CD4-positive, alpha-beta memory T cell (primary cell): ENCODE results near the gene TSHZ2. TPM values are rescaled to one million over a fixed set of nuclear protein-coding genes. Genes with fewer than 3 reads are reported as not detected.

ENCODE experiments used
- CTCF ChIA-PET: fragments of 350-600 bp; sonication (Branson Sonifier 250); formaldehyde crosslinking; loops from one replicate; lab custom pipeline; 2021; ENCODE audit warnings: inconsistent platforms; ENCODE audit not compliant: partially characterized antibody; lab: Charles Lee
- POLR2A ChIA-PET: fragments of 350-600 bp; sonication (Branson Sonifier 250); formaldehyde crosslinking; loops from one replicate; lab custom pipeline; 2021; ENCODE audit not compliant: partially characterized antibody; lab: Charles Lee
- DNase-seq, 5 donors: peaks; one replicate each; pipeline versions ENCODE4 v3.0.0 to v3.0.0-alpha.2; 2020 to 2022; ENCODE audit warnings: mixed read lengths in 1 of 5
- H3K27ac ChIP-seq: one replicate; pipeline ENCODE4 v1.7.0; 2013; ENCODE audit warnings: low read depth, low read length
- H3K27me3 ChIP-seq: 2 replicates; pipeline ENCODE4 v1.7.0; 2013; ENCODE audit warnings: mild to moderate bottlenecking, low read length, moderate library complexity; ENCODE audit not compliant: insufficient read depth
- H3K36me3 ChIP-seq: 2 replicates; pipeline ENCODE4 v1.7.0; 2013; ENCODE audit warnings: mild to moderate bottlenecking, low read length, moderate library complexity; ENCODE audit not compliant: insufficient read depth
- H3K4me1 ChIP-seq: 2 replicates; pipeline ENCODE4 v1.7.0; 2013; ENCODE audit warnings: mild to moderate bottlenecking, low read length, moderate library complexity; ENCODE audit not compliant: insufficient read depth
- H3K4me3 ChIP-seq, 2 donors: one replicate each; pipeline ENCODE4 v1.7.0; 2013; ENCODE audit warnings: low read length in 2 of 2, mild to moderate bottlenecking in 1 of 2
- H3K9me3 ChIP-seq, 2 donors: one replicate each; pipeline ENCODE4 v1.7.0; 2013; ENCODE audit warnings: low read length in 2 of 2, control low read depth in 1 of 2; ENCODE audit not compliant: control insufficient read depth in 1 of 2
- H3K27ac Mint-ChIP-seq, 7 donors: one replicate each; pipeline ENCODE4 v1.8.0; 2020 to 2021; ENCODE audit warnings: mixed read lengths in 7 of 7, mild to moderate bottlenecking in 6 of 7, inconsistent platforms in 3 of 7, moderate library complexity in 3 of 7
- H3K27me3 Mint-ChIP-seq, 2 donors: one replicate each; pipeline ENCODE4 v1.8.0; 2020 to 2021; ENCODE audit warnings: mixed read lengths in 2 of 2
- H3K36me3 Mint-ChIP-seq, 2 donors: one replicate each; pipeline ENCODE4 v1.8.0; 2020 to 2021; ENCODE audit warnings: mixed read lengths in 2 of 2, inconsistent platforms in 1 of 2, mild to moderate bottlenecking in 1 of 2
- H3K4me1 Mint-ChIP-seq, 4 donors: one replicate each; pipeline ENCODE4 v1.8.0; 2020 to 2021; ENCODE audit warnings: mixed read lengths in 4 of 4, mild to moderate bottlenecking in 1 of 4
- H3K4me3 Mint-ChIP-seq, 8 donors: one replicate each; pipeline ENCODE4 v1.8.0; 2020 to 2021; ENCODE audit warnings: mixed read lengths in 8 of 8, mild to moderate bottlenecking in 7 of 8, moderate library complexity in 6 of 8, inconsistent platforms in 3 of 8
- H3K9me3 Mint-ChIP-seq, 8 donors: one replicate each; pipeline ENCODE4 v1.8.0; 2020 to 2021; ENCODE audit warnings: mixed read lengths in 8 of 8, mild to moderate bottlenecking in 5 of 8, inconsistent platforms in 3 of 8, moderate library complexity in 1 of 8
- intact Hi-C: fragments of 100-400 bp; cut with micrococcal nuclease; formaldehyde crosslinking; loops from one replicate; pipeline ENCODE4 v1.15.1; 2023
- polyA plus RNA-seq, 2 donors: library from polyadenylated mRNA; unstranded; fragments of 300-500 nt; fragmentation: Illumina TruSeq; gene quantifications; one replicate each; pipeline ENCODE4 v1.2.3, GENCODE V29; 2021
- total RNA-seq, 2 experiments: library from RNA; stranded (reverse); gene quantifications; one replicate each; pipeline ENCODE4 v1.2.3, GENCODE V29; 2021

TSHZ2 gene
- total and polyA plus RNA-seq, 4 experiments from 2014 or later: 2.3 to 31.8 (median 17.1) TPM

- no peaks in the 10 kb centered on the region for H3K36me3 ChIP-seq
- H3K9me3 Mint-ChIP-seq: no peaks in the 10 kb centered on the region
- no peaks in the 10 kb centered on the region for H3K36me3 Mint-ChIP-seq
- H3K4me3 Mint-ChIP-seq: no peak overlapping the region
- H3K4me1 ChIP-seq: no peaks in the 10 kb centered on the region
- H3K27ac Mint-ChIP-seq: no peak overlapping the region
- no peaks in the 10 kb centered on the region for H3K9me3 ChIP-seq
- DNase-seq: no peak
- intact Hi-C loops: no loop called here
- H3K4me3 ChIP-seq: no peak overlapping the region
- H3K27me3 ChIP-seq: no peaks in the 10 kb centered on the region
- no peak overlapping the region for H3K27ac ChIP-seq
- peaks cover 0 to 11% (median 0%) of the 10 kb centered on the region in 4 donors for H3K4me1 Mint-ChIP-seq
- POLR2A ChIA-PET: no interaction called here
- CTCF ChIA-PET: interaction anchor here (0.7 to 1.0 kb wide), 2 partner anchors 15 to 29 kb away, joined by 3 read pairs; no protein-coding TSS in a partner anchor
- peaks cover 0 to 4% of the 10 kb centered on the region in 2 donors for H3K27me3 Mint-ChIP-seq
These were observed 215.4 kb downstream of the TSHZ2 start for GRCh38 chr20:53187392-53188068.

GRCh38 chr20:53190225-53190624, 218.1 kb downstream of the TSHZ2 start:
- ChIA-PET CTCF (no interaction called here), POLR2A (no interaction called here)
- Histone ChIP-seq H3K9me3 (no peaks in the 10 kb centered on the region), H3K27ac (no peak overlapping the region), H3K4me3 (no peak overlapping the region), H3K27me3 (no peaks in the 10 kb centered on the region), H3K36me3 (no peaks in the 10 kb centered on the region), H3K4me1 (no peaks in the 10 kb centered on the region)
- DNase-seq: no peak
- Mint-ChIP-seq H3K4me3 (no peak overlapping the region), H3K9me3 (no peaks in the 10 kb centered on the region), H3K27ac (no peak overlapping the region), H3K4me1 (peaks cover 0 to 16% (median 0%) of the 10 kb centered on the region in 4 donors), H3K27me3 (peaks cover 0 to 8% of the 10 kb centered on the region in 2 donors), H3K36me3 (no peaks in the 10 kb centered on the region)
- intact Hi-C loops: no loop called here

- Mint-ChIP-seq H3K4me3 (no peak overlapping the region), H3K27ac (no peak overlapping the region), H3K4me1 (peaks cover 0 to 16% (median under 1%) of the 10 kb centered on the region in 4 donors), H3K36me3 (no peaks in the 10 kb centered on the region), H3K9me3 (no peaks in the 10 kb centered on the region), H3K27me3 (peaks cover 0 to 7% of the 10 kb centered on the region in 2 donors)
- Histone ChIP-seq H3K9me3 (no peaks in the 10 kb centered on the region), H3K27me3 (no peaks in the 10 kb centered on the region), H3K4me3 (no peak overlapping the region), H3K4me1 (no peaks in the 10 kb centered on the region), H3K36me3 (no peaks in the 10 kb centered on the region), H3K27ac (no peak overlapping the region)
- ChIA-PET CTCF (no interaction called here), POLR2A (no interaction called here)
- intact Hi-C loops: no loop called here
- no peak for DNase-seq
These were observed 219.8 kb downstream of the TSHZ2 start for GRCh38 chr20:53191957-53192356.

- intact Hi-C loops: no loop called here
- Mint-ChIP-seq H3K4me1 (peaks cover 0 to 10% (median under 1%) of the 10 kb centered on the region in 4 donors), H3K36me3 (peaks cover 0 to 1% of the 10 kb centered on the region in 2 donors), H3K9me3 (no peaks in the 10 kb centered on the region), H3K4me3 (no peak overlapping the region), H3K27me3 (peaks cover 0 to 10% of the 10 kb centered on the region in 2 donors), H3K27ac (peak overlapping the region in 1 of 7 donors; percentile 47)
- DNase-seq: no peak
- H3K9me3 ChIP-seq: no peaks in the 10 kb centered on the region
- no peaks in the 10 kb centered on the region for H3K36me3 ChIP-seq
- H3K27ac ChIP-seq: no peak overlapping the region
- H3K4me3 ChIP-seq: no peak overlapping the region
- no peaks in the 10 kb centered on the region for H3K4me1 ChIP-seq
- CTCF ChIA-PET: no interaction called here
- POLR2A ChIA-PET: no interaction called here
- H3K27me3 ChIP-seq: no peaks in the 10 kb centered on the region
These were observed 222.4 kb downstream of the TSHZ2 start for GRCh38 chr20:53194306-53195290.

- H3K27me3 ChIP-seq: no peaks in the 10 kb centered on the region
- Mint-ChIP-seq H3K4me1 (peaks cover 0 to 12% (median under 1%) of the 10 kb centered on the region in 4 donors), H3K27ac (no peak overlapping the region), H3K27me3 (peaks cover 0 to 10% of the 10 kb centered on the region in 2 donors), H3K4me3 (no peak overlapping the region), H3K36me3 (peaks cover 0 to 3% of the 10 kb centered on the region in 2 donors), H3K9me3 (no peaks in the 10 kb centered on the region)
- ChIA-PET CTCF (interaction anchor here (0.7 kb wide), 1 partner anchor 231 kb away, joined by 4 read pairs; no protein-coding TSS in a partner anchor), POLR2A (no interaction called here)
- no peaks in the 10 kb centered on the region for H3K36me3 ChIP-seq
- intact Hi-C loops: no loop called here
- H3K27ac ChIP-seq: no peak overlapping the region
- no peak for DNase-seq
- no peaks in the 10 kb centered on the region for H3K9me3 ChIP-seq
- no peaks in the 10 kb centered on the region for H3K4me1 ChIP-seq
- H3K4me3 ChIP-seq: no peak overlapping the region
These were observed 223.9 kb downstream of the TSHZ2 start for GRCh38 chr20:53195876-53196610.

- H3K4me3 Mint-ChIP-seq: no peak overlapping the region
- ChIA-PET CTCF (interaction anchor here (1.1 to 1.5 kb wide), 2 partner anchors 13 to 15 kb away, joined by 3 to 9 read pairs; no protein-coding TSS in a partner anchor), POLR2A (no interaction called here)
- no peaks in the 10 kb centered on the region for H3K4me1 ChIP-seq
- H3K9me3 Mint-ChIP-seq: no peaks in the 10 kb centered on the region
- no peaks in the 10 kb centered on the region for H3K27me3 ChIP-seq
- no peak overlapping the region for H3K4me3 ChIP-seq
- H3K27ac Mint-ChIP-seq: peak overlapping the region in 1 of 7 donors; percentile 68
- H3K36me3 ChIP-seq: no peaks in the 10 kb centered on the region
- H3K27me3 Mint-ChIP-seq: peaks cover 0 to 6% of the 10 kb centered on the region in 2 donors
- no peak for DNase-seq
- H3K9me3 ChIP-seq: no peaks in the 10 kb centered on the region
- peaks cover under 1 to 5% (median 2%) of the 10 kb centered on the region in 4 donors for H3K4me1 Mint-ChIP-seq
- H3K36me3 Mint-ChIP-seq: peaks cover 0 to 3% of the 10 kb centered on the region in 2 donors
- H3K27ac ChIP-seq: no peak overlapping the region
- intact Hi-C loops: no loop called here
These were observed 229.4 kb downstream of the TSHZ2 start for GRCh38 chr20:53201588-53201987.
